ENCODE data around the gene COL19A1. TPM values are rescaled to one million over a fixed set of nuclear protein-coding genes. Genes with fewer than 3 reads are reported as not detected.

Gene COL19A1
- total and polyA plus RNA-seq, 2 donors from 2014 or later: 0.60 to 1.1 TPM

GRCh38 chr6:70129341-70129740, 263.0 kb downstream of the COL19A1 start:
- intact Hi-C loops (cut with DNase I): no loop called here
- TF ChIP-seq CTCF (IDR thresholded peaks at IDR 0.05; ENCODE audit: borderline replicate concordance, extremely low read depth, insufficient read depth): no peak
- FAIRE-seq (no peak), DNase-seq (no peak)
- H3K27me3 ChIP-seq (ENCODE audit: control insufficient read depth, insufficient read depth, low read length): no peaks in the 10 kb centered on the region
- no peaks in the 10 kb centered on the region for H3K36me3 ChIP-seq (ENCODE audit: control insufficient read depth in 2 of 3, insufficient read depth in 3 of 3, low read length in 3 of 3)
- no peak overlapping the region for H3K4me3 ChIP-seq (ENCODE audit: low read length in 3 of 3)
- no peak overlapping the region for H3K9ac ChIP-seq (ENCODE audit: low read length in 3 of 3)
- H3K9me3 ChIP-seq (ENCODE audit: control insufficient read depth in 2 of 3, insufficient read depth in 1 of 3, low read length in 3 of 3): no peaks in the 10 kb centered on the region
- peaks cover 0 to 16% (median 0%) of the 10 kb centered on the region in 3 donors for H3K4me1 ChIP-seq (ENCODE audit: control insufficient read depth in 2 of 3, insufficient read depth in 2 of 3, low read depth in 1 of 3, low read length in 3 of 3)
- no peak overlapping the region for H3K27ac ChIP-seq (ENCODE audit: low read depth in 2 of 2, low read length in 2 of 2)

GRCh38 chr6:70130865-70131264, 264.5 kb downstream of the COL19A1 start:
- no peak for FAIRE-seq
- TF ChIP-seq CTCF (IDR thresholded peaks at IDR 0.05; ENCODE audit: borderline replicate concordance, extremely low read depth, insufficient read depth): no peak
- no peak for DNase-seq
- no peak overlapping the region for H3K27ac ChIP-seq (ENCODE audit: low read depth in 2 of 2, low read length in 2 of 2)
- no peak overlapping the region for H3K4me3 ChIP-seq (ENCODE audit: low read length in 3 of 3)
- H3K9ac ChIP-seq (ENCODE audit: low read length in 3 of 3): no peak overlapping the region
- H3K27me3 ChIP-seq (ENCODE audit: control insufficient read depth, insufficient read depth, low read length): no peaks in the 10 kb centered on the region
- intact Hi-C loops (cut with DNase I): no loop called here
- no peaks in the 10 kb centered on the region for H3K36me3 ChIP-seq (ENCODE audit: control insufficient read depth in 2 of 3, insufficient read depth in 3 of 3, low read length in 3 of 3)
- peaks cover 0 to 3% (median 0%) of the 10 kb centered on the region in 3 donors for H3K4me1 ChIP-seq (ENCODE audit: control insufficient read depth in 2 of 3, insufficient read depth in 2 of 3, low read depth in 1 of 3, low read length in 3 of 3)
- H3K9me3 ChIP-seq (ENCODE audit: control insufficient read depth in 2 of 3, insufficient read depth in 1 of 3, low read length in 3 of 3): no peaks in the 10 kb centered on the region

GRCh38 chr6:70131528-70131927, 265.2 kb downstream of the COL19A1 start:
- FAIRE-seq: no peak
- Histone ChIP-seq H3K4me3 (ENCODE audit: low read length in 3 of 3) (no peak overlapping the region), H3K36me3 (ENCODE audit: control insufficient read depth in 2 of 3, insufficient read depth in 3 of 3, low read length in 3 of 3) (no peaks in the 10 kb centered on the region), H3K27ac (ENCODE audit: low read depth in 2 of 2, low read length in 2 of 2) (no peak overlapping the region), H3K27me3 (ENCODE audit: control insufficient read depth, insufficient read depth, low read length) (no peaks in the 10 kb centered on the region), H3K9me3 (ENCODE audit: control insufficient read depth in 2 of 3, insufficient read depth in 1 of 3, low read length in 3 of 3) (no peaks in the 10 kb centered on the region), H3K4me1 (ENCODE audit: control insufficient read depth in 2 of 3, insufficient read depth in 2 of 3, low read depth in 1 of 3, low read length in 3 of 3) (peaks cover 0 to 3% (median 0%) of the 10 kb centered on the region in 3 donors), H3K9ac (ENCODE audit: low read length in 3 of 3) (no peak overlapping the region)
- no peak for TF ChIP-seq CTCF (IDR thresholded peaks at IDR 0.05; ENCODE audit: borderline replicate concordance, extremely low read depth, insufficient read depth)
- DNase-seq: peak in 1 of 5 donors; percentile 56
- intact Hi-C loops (cut with DNase I): no loop called here

- Histone ChIP-seq H3K9ac (ENCODE audit: low read length in 3 of 3) (no peak overlapping the region), H3K4me1 (ENCODE audit: control insufficient read depth in 2 of 3, insufficient read depth in 2 of 3, low read depth in 1 of 3, low read length in 3 of 3) (no peaks in the 10 kb centered on the region), H3K9me3 (ENCODE audit: control insufficient read depth in 2 of 3, insufficient read depth in 1 of 3, low read length in 3 of 3) (no peaks in the 10 kb centered on the region), H3K36me3 (ENCODE audit: control insufficient read depth in 2 of 3, insufficient read depth in 3 of 3, low read length in 3 of 3) (no peaks in the 10 kb centered on the region), H3K4me3 (ENCODE audit: low read length in 3 of 3) (no peak overlapping the region), H3K27me3 (ENCODE audit: control insufficient read depth, insufficient read depth, low read length) (no peaks in the 10 kb centered on the region), H3K27ac (ENCODE audit: low read depth in 2 of 2, low read length in 2 of 2) (no peak overlapping the region)
- FAIRE-seq: no peak
- intact Hi-C loops (cut with DNase I): no loop called here
- DNase-seq: no peak
- no peak for TF ChIP-seq CTCF (IDR thresholded peaks at IDR 0.05; ENCODE audit: borderline replicate concordance, extremely low read depth, insufficient read depth)
Observed at GRCh38 chr6:70133246-70133645, 266.9 kb downstream of the COL19A1 start.
